MG63 (cell line): Measurements from ENCODE around the gene NTN1. TPM values are rescaled to one million over a fixed set of nuclear protein-coding genes. Genes with fewer than 3 reads are reported as not detected.

Experiments
- DNase-seq: peaks from one replicate; pipeline ENCODE4 v3.0.0-alpha.2; 2020
- H3K27me3 ChIP-seq: fragments of 250-450 bp; sonication (Bioruptor Pico); 2 replicates; pipeline ENCODE4 v1.5.1; 2020; ENCODE audit warnings: mild to moderate bottlenecking, moderate library complexity
- H3K36me3 ChIP-seq: fragments of 250-450 bp; sonication (Bioruptor Pico); 2 replicates; pipeline ENCODE4 v1.5.1; 2020; ENCODE audit warnings: mild to moderate bottlenecking, moderate library complexity
- H3K4me3 ChIP-seq: fragments of 250-450 bp; sonication (Bioruptor Pico); 2 replicates; pipeline ENCODE4 v1.5.1; 2020; ENCODE audit warnings: mild to moderate bottlenecking, moderate library complexity
- H3K9me3 ChIP-seq: fragments of 250-450 bp; sonication (Bioruptor Pico); 2 replicates; pipeline ENCODE4 v1.5.1; 2020; ENCODE audit warnings: mild to moderate bottlenecking, moderate library complexity
- total RNA-seq: library from RNA; depleted of rRNA; stranded (reverse); fragments of >200 nt; shearing (Covaris generic); gene quantifications from 2 replicates; pipeline ENCODE4 v1.2.3, GENCODE V29; 2014; ENCODE audit warnings: low replicate concordance

The NTN1 gene
- total RNA-seq, 1 experiment from 2014 or later, result 0.79 TPM

- Histone ChIP-seq H3K9me3 (no peaks in the 10 kb centered on the region; the same call in 1 of the 2 replicates), H3K36me3 (no peaks in the 10 kb centered on the region), H3K27me3 (no peaks in the 10 kb centered on the region), H3K4me3 (no peak overlapping the region)
- DNase-seq, result no peak
Observed at GRCh38 chr17:9239246-9239792, 218.0 kb downstream of the NTN1 start.

DNA sequence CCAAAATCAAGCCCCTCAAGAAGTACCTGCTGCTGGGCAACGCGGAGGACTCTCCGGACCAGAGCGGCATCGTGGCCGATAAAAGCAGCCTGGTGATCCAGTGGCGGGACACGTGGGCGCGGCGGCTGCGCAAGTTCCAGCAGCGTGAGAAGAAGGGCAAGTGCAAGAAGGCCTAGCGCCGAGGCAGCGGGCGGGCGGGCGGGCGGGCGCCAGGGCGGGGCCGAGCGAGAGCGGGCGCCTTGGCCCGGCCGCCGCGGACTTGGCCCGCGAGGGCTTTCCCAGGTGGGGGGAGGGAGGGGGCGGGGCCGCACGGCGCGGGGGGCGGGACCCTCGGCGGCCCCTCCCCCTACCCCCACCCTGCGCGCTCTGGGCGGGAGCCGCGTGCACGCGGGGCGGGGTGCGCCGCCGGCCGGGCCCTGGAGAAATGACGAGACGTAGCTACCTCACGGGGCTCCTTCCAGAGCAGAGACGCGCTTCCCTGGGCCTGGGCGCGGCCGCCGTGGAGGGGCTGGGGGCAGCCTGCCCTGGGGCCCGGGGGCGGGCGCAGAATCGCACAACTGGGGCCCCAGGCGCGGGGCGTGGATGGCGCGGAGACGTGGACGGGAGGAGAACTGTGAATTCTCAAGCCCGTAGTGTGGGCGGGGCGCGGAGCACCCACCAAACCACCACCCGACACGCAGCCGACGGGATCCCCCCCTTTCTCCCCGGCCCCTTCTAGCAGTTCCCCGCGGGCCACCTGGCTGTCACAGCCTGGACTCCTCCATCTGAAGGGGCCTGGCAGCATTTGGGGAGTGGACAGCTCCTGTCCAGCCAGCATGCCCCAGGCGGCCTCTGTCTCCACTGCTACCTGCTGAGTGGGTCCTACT lies 218.7 kb downstream of the NTN1 start:
- H3K27me3 ChIP-seq, result no peaks in the 10 kb centered on the region
- H3K4me3 ChIP-seq, result no peak overlapping the region
- DNase-seq, result peak; percentile 55
- no peaks in the 10 kb centered on the region; the same call in 1 of the 2 replicates for H3K36me3 ChIP-seq
- no peaks in the 10 kb centered on the region; the same call in 1 of the 2 replicates for H3K9me3 ChIP-seq

DNA sequence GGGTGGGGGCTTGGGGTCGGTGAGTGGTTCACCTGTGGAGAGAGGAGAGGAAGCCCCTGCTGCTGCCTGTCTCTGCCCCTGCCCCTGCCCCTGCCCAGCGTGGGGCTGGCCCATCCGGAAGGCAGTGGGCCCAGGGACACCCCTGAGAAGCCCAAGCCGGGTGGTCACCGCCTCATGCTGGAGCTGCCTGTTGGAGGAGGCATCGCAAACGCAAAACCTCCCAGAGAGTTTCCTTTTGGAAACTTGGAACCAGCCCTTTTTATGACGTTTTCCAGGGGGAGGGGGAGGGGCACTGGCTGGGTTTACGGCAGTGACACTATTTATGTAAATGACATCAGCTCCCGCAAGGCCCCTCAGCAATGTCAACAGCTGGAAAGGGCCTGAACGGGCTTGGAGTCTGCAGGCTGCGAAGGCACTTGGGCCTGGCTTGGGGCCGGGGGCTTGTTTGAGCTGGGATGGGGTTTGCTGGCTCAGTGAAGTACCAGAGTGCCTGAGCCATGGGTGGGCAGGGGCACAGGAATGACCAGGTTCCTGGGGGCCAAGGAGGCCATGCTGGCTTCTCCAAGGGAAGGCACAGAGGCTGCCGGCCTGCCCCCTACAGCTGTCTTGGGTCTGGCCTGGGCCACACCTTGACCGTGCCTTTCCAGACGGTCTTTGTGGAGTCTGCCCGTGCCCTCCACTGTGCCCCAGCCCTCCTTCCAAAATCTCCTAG lies 219.5 kb downstream of the NTN1 start:
- H3K9me3 ChIP-seq, result no peaks in the 10 kb centered on the region
- no peak overlapping the region for H3K4me3 ChIP-seq
- H3K36me3 ChIP-seq, result no peaks in the 10 kb centered on the region; the same call in 1 of the 2 replicates
- no peaks in the 10 kb centered on the region for H3K27me3 ChIP-seq
- peak; percentile 59 for DNase-seq

GRCh38 chr17:9241371-9241712 lies 220.0 kb downstream of the NTN1 start:
- Histone ChIP-seq H3K27me3 (no peaks in the 10 kb centered on the region), H3K36me3 (no peaks in the 10 kb centered on the region; the same call in 1 of the 2 replicates), H3K9me3 (no peaks in the 10 kb centered on the region), H3K4me3 (no peak overlapping the region)
- peak; percentile 84 for DNase-seq

DNA sequence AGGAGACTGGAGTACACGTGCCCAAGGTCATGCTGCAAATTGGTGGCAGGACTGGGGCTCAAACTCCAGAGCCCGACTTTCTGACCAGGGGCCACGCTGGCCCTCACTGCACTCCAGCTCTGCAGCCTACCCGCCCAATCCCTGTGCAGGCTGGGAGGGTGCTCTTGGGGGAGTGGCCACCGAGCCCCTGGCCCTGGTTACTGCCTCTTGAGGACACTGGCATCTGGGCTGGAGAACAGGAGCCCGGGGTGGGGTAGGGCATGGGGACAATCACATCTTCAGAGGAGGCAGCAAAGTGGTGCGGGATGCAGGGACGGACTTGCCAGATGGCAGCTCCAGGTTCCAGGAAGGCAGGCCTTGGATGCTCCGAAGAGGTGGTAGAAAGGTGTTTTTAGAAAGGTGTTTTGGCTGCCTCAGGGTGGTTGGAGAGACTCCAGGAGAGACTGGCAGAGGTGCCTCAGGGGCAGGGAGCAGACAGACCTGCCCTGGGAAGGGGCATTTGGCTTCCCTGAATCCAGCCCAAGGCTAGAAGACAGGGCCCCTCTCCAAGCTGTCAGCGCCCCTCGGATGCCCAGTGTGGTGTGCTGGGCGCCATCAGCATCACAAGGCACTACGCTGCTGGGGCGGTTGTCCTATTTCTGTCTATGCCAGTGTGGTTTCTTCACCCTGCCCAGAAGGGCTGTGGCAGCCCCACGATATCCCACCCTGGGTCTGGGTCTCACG lies 220.6 kb downstream of the NTN1 start:
- Histone ChIP-seq H3K27me3 (no peaks in the 10 kb centered on the region), H3K9me3 (no peaks in the 10 kb centered on the region), H3K36me3 (no peaks in the 10 kb centered on the region; the same call in 1 of the 2 replicates), H3K4me3 (no peak overlapping the region)
- no peak for DNase-seq

GRCh38 chr17:9242497-9242881 lies 221.2 kb downstream of the NTN1 start:
- no peaks in the 10 kb centered on the region; the same call in 1 of the 2 replicates for H3K36me3 ChIP-seq
- H3K9me3 ChIP-seq, result no peaks in the 10 kb centered on the region
- DNase-seq, result no peak
- no peaks in the 10 kb centered on the region for H3K27me3 ChIP-seq
- H3K4me3 ChIP-seq, result no peak overlapping the region

GRCh38 chr17:9242983-9243382 lies 221.7 kb downstream of the NTN1 start:
- no peaks in the 10 kb centered on the region for H3K27me3 ChIP-seq
- H3K9me3 ChIP-seq, result no peaks in the 10 kb centered on the region
- H3K4me3 ChIP-seq, result no peak overlapping the region
- no peak for DNase-seq
- H3K36me3 ChIP-seq, result no peaks in the 10 kb centered on the region; the same call in 1 of the 2 replicates

DNA sequence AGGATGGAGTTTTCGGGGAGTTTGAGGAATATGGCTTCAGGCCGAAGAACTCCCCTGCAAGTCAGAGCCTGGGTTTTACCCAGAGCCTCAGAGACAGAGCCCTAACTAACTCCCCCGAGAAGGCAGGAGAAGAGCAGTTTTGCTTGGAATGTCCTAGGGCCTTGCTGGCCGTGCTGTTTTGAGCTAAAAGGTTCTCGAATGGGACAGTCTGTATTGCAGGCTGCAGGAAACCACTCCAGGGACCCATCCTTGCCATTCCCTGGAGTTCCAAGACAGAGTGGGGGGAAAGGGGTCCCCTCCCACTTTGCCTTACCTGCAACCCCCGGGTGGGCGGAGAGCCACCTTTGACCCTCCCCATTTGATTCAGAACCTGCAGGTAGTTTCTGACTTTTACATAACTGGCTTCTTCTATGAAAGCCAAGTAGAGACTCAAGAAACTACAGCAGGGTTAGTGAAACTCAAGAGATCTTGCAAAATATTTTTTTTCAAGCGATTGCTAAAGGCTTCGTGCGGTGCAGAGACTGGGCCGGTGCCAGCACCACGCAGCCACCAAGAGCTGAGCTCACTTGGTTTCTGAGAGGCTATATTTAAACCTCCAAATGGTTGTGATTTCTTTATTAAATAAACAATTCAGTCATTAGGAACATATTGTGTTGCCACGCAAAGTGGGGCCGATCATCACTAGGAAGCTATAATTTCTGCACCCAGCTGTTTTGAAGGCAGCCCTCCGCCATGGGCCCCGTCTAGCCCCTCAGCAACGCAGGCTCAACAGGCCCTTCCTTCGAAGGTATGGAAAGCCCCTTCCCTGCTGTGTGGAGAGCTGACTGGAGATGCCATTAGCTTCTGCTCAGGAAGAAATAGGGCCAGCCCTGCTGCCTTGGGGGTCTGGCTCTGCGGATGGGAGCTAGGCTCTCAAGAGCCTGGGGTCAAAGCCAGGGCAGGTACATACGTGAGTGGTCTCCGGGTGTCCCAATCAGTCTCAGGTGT lies 223.0 kb downstream of the NTN1 start:
- Histone ChIP-seq H3K9me3 (no peaks in the 10 kb centered on the region), H3K4me3 (no peak overlapping the region), H3K27me3 (no peaks in the 10 kb centered on the region), H3K36me3 (no peaks in the 10 kb centered on the region; the same call in 1 of the 2 replicates)
- peak; percentile 82 for DNase-seq

DNA sequence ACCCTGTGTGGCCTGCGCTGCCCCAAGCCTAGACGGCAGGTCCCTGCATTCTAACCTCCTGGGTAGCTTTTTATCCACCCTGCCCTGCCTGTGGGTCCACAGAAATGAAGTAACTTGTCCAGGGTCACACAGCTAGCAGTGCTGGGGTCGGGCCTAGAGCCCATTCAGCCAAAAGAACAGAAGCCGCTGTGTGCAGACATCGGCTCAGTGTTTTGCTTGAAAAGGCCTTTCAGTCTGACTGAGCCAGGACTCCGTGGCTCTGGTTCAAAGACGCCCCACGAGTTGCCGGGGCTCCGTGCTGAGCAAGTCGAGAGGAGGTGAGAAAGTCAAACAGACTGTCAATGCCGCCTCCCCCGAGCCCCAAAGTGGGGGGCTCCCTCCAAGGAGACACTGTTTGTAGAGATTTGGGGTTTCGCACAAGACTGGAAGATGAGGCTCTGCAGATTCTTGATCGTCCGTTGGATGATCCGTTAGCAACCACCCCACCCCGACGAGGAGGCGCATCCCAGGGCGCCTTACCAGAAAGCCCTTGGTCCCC lies 226.2 kb downstream of the NTN1 start:
- DNase-seq, result no peak
- Histone ChIP-seq H3K9me3 (no peaks in the 10 kb centered on the region), H3K27me3 (no peaks in the 10 kb centered on the region), H3K36me3 (no peaks in the 10 kb centered on the region; the same call in 1 of the 2 replicates), H3K4me3 (no peak overlapping the region)

DNA sequence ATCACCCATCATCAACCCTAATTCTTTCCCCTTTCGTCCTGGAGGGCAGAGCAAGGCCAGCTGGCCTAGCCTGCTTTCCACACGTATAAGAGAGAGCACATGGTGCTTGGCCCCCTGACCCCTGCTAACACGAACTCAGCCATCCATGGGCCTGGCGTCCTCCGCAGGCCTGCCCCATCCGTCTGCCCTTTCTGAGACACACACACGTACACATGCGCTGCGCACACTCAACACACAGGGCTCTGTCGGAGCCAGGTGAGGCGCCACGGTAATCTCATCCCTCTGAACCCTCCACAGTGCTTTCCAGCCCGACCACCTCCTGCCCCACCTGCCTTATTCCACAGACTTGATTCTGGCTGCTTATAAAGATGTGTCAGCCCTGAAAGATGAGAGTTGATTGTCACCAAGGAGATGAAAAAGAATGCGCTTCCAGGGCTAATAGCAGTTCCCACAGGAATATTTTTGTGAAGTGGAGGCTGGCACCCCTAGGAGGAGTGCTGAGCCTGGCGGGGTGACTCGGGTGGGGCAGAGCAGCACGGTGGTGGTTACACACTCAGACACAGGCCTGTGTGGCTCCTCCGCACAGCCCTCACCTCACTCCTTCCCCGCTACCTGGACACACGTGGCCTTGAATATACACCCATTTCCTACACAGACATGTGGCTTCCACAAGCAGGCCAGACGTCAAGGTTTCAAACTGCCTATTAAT lies 228.1 kb downstream of the NTN1 start:
- H3K27me3 ChIP-seq, result no peaks in the 10 kb centered on the region
- H3K4me3 ChIP-seq, result no peak overlapping the region
- DNase-seq, result no peak
- H3K9me3 ChIP-seq, result no peaks in the 10 kb centered on the region
- no peaks in the 10 kb centered on the region; the same call in 1 of the 2 replicates for H3K36me3 ChIP-seq

- no peak for DNase-seq
- no peak overlapping the region for H3K4me3 ChIP-seq
Observed at GRCh38 chr17:9251273-9251672, 230.0 kb downstream of the NTN1 start.

GRCh38 chr17:9253308-9253707 lies 232.0 kb downstream of the NTN1 start:
- DNase-seq, result no peak
- H3K27me3 ChIP-seq, result no peaks in the 10 kb centered on the region
- no peaks in the 10 kb centered on the region for H3K9me3 ChIP-seq
- no peaks in the 10 kb centered on the region for H3K36me3 ChIP-seq
- no peak overlapping the region for H3K4me3 ChIP-seq

More at GRCh38 chr17:9251273-9251672, 230.0 kb downstream of the NTN1 start:
- no peaks in the 10 kb centered on the region for H3K9me3 ChIP-seq
- no peaks in the 10 kb centered on the region for H3K36me3 ChIP-seq
- no peaks in the 10 kb centered on the region for H3K27me3 ChIP-seq

DNA sequence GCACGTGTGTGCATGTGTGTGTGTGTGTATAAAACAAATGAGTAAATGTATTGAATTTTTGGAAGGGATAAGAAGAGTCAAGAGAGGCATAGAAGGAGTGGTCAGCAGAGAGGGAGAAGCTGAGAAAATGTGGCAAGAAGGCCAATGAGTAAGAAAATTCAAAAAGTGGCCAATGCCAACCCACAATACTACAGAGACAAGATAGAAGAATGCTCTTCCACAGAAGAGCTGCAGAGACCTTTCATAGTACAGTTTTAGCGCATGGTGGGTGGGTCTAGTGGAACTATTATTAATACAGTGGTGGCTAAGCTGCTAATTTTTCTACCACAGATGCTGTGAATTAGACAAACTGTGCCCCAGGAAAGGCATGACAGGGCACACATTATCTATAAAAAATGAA lies 233.5 kb downstream of the NTN1 start:
- Histone ChIP-seq H3K4me3 (no peak overlapping the region), H3K9me3 (no peaks in the 10 kb centered on the region), H3K36me3 (no peaks in the 10 kb centered on the region), H3K27me3 (no peaks in the 10 kb centered on the region)
- no peak for DNase-seq

DNA sequence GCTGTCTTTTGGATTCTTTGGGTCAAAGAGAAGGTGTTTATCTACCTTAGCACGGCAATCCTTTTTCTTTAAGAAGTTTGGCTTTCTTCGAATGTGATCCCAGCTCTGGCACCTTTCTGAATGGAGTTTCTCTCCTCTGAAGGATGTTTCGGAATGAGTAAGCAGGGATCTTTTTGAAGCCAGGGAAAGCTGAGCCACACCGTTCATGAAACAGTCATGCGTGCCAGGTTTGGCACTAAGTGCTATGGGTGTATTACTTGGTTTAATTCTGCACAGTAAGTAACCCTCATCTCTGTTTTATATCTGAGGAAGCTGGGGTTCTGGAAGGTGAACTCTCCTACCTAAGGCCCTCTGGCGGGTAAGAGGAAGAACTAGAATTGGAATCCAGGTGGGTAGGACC lies 234.5 kb downstream of the NTN1 start:
- peak; percentile 86 for DNase-seq

DNA sequence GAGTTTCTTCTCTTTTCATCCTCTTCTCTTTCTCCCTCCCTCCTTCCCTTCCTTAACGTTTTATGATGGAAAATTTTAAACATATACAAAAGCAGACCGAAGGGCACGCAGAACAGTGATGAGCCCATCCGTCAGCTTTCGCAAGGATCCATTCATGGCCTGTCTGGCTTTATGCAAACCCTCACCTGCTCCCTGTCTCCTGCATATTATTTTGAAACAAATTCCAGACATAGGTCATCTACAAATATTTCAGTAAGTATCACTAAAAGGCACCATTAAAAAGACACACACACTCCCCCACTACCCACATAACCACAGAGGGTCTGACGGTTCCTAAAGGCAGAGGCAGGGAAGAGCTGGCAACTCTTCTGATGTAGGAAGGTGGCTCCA lies 235.0 kb downstream of the NTN1 start:
- no peak for DNase-seq
- Histone ChIP-seq H3K4me3 (no peak overlapping the region), H3K9me3 (no peaks in the 10 kb centered on the region), H3K36me3 (no peaks in the 10 kb centered on the region), H3K27me3 (no peaks in the 10 kb centered on the region)

More for the DNA sequence above, 234.5 kb downstream of the NTN1 start:
- no peaks in the 10 kb centered on the region for H3K27me3 ChIP-seq
- H3K36me3 ChIP-seq, result no peaks in the 10 kb centered on the region
- H3K9me3 ChIP-seq, result no peaks in the 10 kb centered on the region
- H3K4me3 ChIP-seq, result no peak overlapping the region
